Activated T-cell treated with anti-CD3 and anti-CD28 coated beads, Interleukin-2, amount 50 U/mL, for 48 hours (primary cell): ENCODE data around the gene RGS8.

Source experiments
- DNase-seq, 2 experiments: peaks; one replicate each; pipeline ENCODE4 v3.0.0-alpha.2; 2020

RGS8 gene, protein sequence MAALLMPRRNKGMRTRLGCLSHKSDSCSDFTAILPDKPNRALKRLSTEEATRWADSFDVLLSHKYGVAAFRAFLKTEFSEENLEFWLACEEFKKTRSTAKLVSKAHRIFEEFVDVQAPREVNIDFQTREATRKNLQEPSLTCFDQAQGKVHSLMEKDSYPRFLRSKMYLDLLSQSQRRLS

DNA sequence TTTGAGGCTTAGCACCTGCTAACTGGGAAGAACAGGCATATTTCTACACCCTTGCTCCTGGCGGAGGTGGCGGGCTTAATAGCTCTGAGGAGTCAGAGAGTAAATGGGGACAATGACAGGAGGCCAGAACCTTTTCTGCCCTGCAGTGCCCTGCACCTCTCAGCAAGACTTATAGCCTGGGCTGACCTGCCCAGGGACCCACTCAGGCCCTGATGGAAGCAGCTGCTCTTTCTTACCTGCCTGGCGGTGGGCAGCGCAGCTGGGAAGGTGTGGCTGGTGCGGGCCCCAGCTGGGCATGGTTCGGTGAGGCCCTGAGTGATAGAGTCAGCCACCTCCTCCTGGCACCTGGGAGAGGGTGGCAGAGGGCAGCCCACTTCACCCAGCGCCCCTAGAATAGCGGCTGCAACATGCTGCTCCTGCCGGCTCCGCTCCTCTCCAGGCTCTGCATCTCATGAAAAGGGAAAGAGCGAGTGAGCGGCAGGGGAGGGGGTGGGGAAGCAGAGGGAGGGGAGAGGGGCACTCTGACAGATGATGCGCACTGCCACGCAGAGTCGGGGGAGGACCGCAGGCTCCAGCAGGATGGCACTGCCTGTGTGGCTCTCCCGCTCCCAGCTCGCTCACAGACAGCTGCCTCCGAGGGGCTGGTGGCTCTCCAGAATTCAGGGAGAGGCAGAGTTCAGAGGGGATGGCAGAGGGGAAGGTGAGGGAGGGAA, at the start of gene RGS8:
RGS8 (minus strand) TSS at position 472 of the 713 bp plus-strand sequence. CDS start 14,938 bp downstream, outside the sequence.
- no peak for DNase-seq

DNA sequence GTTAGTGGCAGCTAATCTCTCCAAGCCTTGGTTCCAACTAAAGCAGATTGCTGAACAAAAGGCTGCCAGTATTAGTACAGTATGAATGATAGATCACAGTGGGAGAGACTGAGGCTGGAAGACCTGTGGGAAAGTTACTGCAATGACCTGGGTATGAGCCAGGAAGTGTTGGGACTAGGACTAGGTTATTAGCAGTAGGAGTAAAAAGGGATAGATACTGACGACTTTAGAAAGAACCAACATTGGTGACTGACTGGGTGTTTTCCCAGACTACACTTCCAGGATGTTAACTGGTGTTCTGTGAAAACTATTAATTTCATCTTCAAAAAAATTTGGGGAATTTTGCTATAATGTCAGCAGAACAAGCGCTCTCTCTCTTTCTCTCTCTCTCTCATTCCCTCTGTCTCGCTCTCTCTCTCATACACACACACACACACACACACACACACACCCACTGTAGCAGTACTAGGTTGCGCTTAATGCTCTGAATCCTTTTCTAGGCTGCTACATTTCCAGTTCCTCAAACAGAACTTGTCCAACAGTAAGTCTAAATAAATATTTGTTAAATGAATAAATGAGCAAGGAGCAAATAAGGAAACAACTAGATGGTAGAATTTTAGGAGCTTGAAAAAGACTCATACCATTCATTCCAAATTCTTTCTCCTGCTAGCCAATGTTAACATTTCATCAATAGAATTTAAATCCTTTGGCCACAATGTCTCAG, 47.6 kb upstream of the RGS8 start:
- no peak for DNase-seq

DNA sequence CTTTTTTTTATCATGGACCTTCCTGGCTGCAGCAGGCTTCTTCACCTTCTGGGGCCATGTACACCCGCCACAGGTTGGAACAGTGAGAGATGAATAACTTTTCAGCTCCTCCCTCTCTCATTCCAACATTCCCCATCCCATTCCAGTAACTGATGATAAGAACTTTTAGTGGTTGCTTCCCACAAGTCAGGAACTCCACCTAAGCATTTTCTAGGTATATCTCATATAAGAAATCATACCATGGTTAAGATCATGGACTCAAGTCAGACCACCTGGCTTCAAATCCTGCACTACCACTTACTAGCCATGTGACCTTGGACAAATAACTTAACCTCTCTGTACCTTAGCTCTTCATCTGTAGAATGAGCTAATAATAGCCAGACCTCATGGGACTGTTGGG, 42.5 kb upstream of the RGS8 start:
- DNase-seq: no peak

DNA sequence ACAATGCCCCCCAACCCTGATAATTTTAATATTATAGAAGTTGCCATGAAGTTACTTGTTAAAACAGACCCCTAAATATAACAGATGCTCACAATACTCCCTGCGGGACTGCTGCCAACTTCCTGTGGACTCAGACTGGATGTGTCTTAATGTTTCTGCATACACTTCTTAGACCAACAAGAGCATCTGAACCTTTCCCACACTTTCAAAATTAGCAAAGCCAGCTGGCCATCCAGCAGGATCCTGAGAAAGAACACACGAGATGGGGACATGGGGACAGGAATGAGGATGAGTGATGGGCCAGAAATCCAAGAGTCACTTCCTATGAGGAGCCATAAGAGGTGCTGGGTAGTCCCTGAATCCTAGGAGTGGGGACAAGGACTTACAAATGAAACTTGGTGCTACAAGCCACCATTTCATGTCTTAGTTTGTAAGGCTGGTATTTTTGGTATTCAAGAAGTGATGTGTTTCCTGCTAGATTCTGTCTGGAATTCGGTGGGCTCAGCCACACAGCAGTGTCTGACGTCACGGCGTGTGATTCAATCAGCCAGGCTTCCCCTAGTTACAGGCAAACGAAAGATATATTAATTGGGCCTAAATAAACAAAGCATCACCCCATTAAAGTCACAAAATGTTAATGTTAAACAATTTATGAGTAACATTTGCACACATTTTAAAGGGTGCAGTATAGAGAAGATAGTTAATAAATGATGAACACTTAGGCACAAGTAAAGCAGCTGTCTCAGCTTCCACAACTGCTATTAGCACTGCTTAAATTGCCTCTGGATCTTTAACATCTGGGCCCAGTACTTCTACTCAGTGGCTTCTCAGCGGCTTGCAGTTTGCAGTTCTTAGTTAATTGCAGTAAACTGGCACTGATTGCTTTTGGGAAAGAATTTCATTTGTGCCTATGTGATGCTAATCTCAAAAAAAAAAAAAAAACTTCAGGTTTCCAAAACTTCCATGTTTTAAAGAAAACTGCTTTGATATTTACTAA, 41.2 kb upstream of the RGS8 start:
- no peak for DNase-seq

DNA sequence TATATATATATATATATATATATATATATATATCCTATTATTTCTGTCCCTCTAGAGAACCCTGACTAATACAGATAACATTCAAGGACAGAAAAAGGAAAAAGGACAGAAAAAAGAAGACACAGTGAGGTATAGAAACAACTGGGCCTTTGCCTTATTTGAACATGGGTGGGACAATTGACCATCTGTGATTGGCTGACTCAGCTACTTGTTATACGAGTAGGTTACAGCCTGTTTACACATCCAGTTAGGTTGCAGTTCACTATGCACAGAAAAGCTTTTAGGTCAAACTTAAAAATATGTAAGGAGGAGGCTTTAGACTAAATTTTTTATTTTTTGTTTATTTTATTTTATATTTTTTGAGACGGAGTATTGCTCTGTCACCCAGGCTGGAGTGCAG, 39.8 kb upstream of the RGS8 start:
- DNase-seq: no peak

DNA sequence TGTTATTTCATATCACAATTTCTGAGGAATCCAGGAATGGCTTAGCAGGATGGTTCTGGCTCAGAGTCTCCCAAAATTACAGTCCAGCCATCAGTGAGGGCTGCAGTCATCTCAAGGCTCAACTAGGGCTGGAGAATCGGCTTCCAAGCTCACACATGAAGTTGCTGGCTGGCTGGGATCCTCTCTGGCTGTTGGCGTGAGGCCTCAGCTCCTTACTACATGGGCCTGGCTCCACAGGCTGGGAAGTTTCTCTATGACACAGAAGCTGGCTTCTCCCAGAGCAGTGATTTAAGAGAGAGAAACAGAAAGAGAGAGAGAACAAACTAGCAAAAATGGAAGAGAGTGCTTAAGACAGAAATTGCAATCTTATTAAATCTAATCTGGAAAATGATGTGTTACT, 38.8 kb upstream of the RGS8 start:
- no peak for DNase-seq

DNA sequence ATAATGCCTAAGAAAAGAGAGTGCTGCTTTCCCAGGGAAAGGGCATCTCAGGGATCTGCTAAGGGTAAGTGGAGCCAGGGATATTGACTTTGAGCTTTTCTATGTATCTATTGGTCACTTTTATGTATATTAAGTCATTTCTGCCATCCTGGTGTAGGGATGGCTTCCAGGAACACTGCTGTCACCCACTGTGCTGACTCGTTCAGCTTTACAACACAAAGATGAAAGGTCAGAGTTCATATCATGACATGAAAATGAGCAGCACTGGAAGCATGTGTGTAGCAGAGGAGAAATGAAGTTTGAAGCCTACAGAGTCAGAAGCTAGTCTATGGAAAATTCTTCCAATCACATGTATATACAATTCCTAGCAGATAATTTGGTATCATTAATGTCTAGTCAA, 37.1 kb upstream of the RGS8 start:
- DNase-seq: no peak

DNA sequence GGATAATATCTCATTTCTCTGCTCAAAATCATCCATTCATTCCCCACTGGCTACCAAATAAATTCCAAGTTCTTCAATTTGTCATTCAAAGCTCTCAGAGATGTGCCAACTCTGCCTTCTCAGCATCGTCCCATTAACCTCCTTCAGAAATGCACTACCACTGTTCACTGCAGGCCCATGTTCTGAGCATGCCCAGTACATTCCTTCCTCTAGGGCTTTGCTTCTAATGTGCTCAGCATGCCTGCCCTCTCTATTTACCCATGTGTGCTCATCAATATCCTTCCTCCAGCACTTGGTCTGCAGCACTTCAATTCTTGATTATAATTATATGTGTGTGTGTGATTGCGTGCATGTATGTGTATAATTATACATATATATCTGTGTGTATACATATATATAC, 36.1 kb upstream of the RGS8 start:
- no peak for DNase-seq

DNA sequence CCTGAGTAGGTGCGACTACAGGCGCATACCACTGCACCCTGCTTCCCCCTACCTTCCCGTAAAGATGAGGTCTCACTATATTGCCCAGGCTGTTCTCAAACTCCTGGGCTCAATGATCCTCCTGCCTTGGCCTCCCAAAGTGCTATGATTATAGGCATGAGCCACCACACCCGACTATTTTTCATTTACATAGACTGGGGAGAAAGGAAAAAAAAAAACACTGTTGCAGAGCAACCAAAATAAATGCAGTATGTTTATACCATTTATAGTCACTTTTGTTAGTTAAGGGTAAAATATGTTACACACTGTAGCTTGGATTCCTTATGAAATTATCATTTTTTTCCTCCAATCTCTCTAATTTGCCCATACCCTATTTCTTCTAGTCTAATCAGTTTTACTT, 35.2 kb upstream of the RGS8 start:
- no peak for DNase-seq

DNA sequence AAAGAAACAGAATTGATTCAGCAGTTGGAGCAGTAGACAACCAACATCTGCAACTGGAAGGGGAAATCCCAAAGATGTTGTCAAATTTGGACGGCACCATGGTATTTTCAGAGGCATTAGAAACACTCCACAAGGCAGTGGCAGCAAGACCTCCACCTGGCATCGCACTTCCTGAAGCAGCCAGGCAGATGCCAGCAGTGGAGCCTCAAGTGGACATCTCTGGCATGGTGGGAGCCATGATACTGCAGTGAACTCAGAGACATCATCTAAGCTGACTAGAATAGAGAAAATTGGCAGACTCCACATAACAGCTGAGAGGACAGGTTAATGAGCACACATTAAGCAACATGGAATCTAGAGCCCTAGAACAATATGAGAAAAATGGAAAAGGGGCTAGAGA, 33.9 kb upstream of the RGS8 start:
- no peak for DNase-seq

DNA sequence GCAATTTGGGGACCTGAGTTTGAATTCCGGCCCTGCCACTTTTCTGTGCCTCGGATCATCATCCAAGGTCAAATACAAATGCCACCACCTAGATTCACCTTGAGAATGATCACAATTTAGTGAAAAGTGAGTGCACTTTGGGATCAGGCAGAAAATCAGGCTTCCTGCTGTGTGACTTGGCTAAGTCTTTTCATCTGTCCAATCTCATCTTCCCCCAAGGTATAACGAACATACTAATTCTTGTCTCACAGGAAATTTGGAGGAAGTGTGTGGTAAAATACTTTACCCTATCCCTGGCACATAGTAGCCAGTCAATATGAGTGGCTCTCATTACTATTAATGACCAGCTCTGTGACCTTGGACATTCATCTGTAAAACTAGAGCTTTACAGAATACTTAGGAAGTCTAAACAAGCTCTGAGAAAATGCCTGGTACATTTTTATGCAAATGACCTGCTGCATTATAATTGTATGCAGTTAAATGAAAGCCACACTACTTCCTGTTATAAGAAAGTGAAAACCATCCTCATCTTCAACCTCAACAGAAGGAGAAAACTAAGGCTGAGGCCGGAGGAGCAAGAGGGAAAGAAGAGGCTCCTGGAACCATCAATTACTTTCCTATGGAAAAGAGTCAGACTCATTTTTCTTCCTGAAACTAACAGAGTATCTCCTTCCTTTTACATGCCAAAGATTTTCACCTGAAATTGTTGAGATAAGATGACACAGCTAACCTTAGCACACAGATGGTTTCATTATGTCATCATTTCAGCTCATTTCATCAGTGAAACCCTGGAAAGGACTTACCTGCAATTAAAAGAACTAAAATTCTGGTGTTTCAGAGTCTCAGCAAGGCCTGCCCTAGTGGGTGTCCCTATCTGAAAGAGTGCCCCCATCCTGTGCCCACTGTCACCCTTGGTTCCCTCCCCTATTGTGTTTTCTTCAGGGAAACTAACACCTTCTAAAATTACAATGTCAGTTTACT, 32.6 kb upstream of the RGS8 start:
- DNase-seq: no peak

DNA sequence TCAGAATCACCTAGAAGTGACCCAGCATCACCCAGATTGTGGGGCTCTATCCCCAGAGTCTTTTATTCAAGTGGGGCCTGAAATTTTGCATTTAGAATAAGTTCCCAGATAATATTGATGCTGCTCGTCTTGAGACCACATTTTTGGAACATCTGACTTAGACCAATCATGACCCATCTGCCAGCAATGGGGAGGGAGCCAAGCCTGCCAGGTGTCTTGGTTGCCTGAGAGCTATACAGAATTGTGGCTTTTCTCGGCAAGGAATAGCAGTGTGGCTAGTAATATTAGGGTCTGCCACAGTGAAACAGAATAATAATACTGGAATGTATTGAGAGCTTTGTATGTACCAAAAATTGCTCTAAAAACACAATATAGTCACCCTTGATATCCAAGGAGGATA, 31.1 kb upstream of the RGS8 start:
- no peak for DNase-seq

DNA sequence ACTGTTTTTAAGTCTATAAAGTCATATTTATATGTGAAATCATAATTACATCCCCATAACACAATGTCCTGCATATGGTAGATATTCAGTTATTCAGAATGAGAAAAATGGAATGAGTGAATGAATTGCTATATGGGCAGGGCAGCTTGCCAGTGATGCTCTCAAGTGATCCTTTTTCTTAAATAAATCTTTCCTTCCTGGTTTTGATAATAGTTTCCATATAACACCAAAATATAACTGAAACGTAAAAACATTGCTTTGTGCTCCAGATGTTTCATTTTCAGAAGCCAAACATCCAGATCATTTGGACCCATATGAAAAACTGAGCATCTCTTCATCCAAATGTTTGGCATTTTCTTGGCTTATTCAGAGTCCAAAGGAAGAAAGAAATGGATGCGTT, 30.2 kb upstream of the RGS8 start:
- DNase-seq: no peak

DNA sequence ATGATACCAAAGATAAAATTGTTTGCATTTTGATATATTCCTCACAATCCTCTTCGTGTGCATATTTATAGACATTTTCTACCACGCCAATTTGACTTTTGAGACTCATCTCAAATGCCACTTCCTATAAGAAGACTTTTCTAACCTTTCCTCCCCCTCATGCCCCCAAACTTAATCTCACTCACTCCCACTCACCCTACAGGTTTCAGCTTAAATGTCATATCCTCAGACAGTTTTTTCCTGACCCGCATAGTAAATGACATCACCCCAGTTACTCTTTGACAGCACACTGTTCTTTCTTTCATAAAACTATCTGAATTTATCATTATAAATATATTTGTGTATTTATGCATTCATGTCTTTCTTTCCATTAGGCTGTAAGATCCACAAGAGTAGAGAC, 29.6 kb upstream of the RGS8 start:
- no peak for DNase-seq

DNA sequence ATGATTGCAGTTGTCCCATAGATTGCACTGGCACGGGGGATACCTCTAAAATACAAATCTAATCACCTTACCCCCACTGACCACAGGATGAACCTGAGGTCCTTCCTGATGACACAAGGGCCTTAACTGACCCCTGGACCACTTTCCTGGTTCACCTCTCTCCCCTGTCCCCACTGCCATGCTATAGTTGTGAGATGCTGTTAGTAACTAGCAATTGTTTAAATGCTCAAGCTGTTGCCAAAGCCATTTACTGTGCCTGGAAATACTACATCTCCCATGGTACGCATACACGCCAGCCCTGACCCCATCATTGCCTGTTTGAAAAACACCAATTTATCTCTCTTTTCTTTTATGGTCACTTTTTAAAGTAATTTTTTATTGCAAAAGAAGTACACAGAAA, 29.1 kb upstream of the RGS8 start:
- DNase-seq: no peak

DNA sequence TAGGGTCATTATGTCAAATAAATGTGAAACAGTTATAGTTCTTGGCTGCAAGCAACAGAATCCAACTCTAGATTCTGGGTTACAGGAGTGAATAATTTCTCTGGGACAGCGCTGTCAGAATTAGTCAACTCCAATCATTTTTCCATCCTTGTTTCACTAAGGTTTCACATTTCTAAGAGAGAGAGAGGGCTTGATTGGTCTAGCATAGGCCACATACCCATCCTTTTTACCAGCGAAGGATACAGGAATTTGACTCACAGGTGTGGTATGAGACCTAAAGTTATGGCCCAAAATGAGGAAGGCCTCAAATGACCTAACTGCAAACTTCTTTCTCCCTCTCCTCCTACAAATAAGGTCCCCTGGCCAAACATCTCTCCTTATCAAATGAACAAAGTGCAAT, 25.5 kb upstream of the RGS8 start:
- DNase-seq: no peak

DNA sequence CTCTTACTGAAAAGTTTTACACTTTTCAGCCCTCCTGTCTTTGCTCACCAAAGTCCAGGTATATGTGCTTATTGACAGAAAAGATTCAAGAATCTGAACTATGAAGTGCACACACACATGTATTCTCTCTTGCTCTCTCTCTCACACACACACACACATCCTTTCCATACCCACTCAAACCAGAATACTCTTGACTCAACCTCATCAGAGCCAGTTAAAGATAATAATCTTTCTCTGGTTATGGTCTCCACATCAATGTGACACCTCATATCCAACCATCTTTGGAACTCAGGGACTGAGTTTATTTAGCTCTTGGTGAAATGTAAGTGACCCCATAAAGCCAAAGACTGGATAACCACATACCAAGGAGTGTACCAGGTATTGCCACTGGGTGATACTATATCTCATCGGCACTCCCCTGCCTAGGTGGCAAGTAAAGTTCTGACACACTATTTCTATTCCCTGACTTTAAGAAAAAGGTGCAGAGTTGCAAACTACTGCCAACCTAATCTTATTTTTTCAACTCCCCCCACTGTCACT, 24.9 kb upstream of the RGS8 start:
- DNase-seq: no peak

DNA sequence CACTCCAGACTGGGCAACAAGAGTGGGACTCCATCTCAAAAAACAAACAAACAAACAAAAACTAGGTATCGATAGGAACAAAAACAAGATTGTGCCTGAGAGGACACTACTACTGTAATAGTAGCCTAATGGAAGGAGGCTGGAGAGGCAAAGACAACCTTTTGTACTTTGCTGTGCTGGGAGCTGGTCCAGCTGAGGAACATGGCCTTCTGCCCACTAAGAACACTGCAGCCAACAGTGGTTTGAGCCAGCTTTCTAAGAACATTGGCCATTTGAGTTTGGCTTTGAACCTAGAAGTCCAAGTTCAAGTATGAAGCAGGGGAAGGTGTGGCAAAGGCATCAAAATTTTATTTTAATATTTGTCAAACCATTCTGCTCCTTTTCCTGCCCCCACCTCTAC, 22.7 kb upstream of the RGS8 start:
- no peak for DNase-seq

DNA sequence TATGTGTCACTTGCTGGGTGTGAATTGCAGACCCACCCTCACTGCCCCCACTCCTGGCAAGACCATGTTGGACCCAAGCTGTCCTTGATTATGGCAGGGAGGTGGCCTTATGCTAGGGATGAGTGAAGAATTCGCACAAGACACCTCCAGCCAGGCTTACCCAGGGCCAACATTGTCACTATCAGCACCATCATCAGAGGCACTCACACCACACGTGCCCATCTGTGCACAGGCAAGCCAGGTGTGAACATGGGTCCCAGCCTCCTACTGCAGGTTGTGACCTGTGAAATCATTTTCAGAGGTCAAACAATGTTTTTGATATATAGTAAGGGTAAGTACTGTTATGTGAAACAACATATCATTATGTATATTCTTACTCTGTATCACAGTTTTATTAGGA, 20.3 kb upstream of the RGS8 start:
- DNase-seq: no peak

DNA sequence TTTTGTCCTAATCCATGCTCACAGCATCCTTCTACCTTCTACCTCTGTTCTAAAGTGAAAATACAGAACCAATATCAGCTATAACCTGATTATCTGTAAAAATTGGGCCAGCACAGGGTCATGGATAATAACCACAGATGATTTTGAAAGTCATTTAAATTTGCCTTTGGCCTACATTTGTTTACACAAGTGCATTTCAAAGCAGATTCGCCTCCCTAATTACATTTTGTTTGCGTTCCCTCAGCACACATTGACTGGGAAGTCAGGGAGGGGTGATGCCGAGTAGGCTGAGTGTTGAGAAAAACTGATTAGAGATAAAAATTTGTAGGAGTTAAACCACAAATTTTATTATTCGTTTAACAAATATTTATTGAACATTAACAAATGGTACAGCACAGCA, 19.2 kb upstream of the RGS8 start:
- no peak for DNase-seq

DNA sequence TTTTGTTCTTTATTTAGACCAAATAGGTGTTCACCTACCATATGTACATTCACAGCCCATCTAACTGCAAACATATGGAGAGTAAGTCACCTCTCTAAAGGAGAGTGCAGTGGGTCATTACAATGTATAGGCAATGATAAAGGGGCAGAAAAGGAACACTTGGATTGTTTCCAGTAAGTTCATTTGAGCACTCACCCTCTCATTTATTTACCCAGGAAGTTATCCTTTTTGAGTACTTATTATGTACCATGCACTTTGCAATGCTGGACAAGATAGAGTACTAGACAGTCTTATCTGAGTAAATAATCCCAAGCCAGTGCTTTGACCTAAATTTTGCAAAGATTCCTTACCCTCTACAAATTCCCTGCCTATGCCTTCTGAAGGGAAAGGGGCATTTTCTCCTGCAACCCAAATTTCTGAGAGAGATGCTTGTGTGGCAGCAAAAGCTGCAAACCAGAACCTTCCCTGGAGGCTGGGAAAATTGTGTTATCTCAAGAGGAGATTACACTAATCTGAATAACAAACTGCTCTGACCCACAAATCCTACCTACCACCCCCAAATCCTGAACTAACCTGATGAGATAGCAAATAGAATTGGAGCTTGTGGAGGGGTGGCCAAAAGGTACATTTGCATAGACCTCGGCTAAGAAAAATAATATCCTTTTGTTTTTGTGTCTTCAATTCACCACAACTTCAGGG, 18.6 kb upstream of the RGS8 start:
- no peak for DNase-seq
